Measurements from ENCODE around the gene USP13.
"Not testable (repeated sequence)": the region's sequence is repeated elsewhere in the genome, so short reads cannot be mapped to it uniquely, and the experiment has no call there.

USP13 gene

DNA sequence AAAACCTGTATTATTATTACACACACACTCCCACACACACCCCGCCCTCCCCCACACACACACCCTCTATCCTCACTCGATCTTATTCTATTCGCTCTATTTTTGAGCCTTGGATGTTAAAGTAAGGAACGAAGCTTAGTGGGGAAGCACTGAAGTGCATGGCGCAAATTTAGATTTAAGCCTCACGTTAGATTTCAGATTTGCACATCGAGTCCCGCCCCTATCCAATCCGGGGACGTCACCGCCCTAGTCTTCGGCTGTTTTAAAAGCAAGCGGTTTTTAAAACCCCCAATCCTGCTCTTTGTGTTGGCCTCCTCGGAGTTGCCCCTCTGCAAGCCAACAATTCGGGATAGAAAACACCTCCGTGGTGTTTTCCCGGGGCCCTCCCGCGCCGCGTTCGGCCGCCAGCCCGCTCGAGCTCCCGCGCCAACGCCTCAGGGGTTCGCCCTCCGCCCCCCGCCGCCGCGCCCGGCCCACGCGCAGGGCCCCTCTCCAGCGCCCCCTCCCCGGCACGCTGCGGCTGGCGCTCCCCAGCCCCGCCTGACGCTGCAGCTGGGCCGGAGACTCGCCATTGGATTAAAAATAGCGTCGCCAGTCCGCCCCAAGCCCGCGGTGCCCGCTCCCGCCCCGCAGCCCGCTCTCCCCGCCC lies at the start of gene USP13:
TSS of gene USP13 (plus strand) at position 594 of the 649 bp plus-strand sequence. CDS start 186 bp downstream, outside the sequence.
- DNase-seq (ENCODE audit: low read depth in 3 of 3), result peak; percentile 17 to 39 (median 33)

GRCh38 chr3:179603321-179603720 lies 49.5 kb upstream of the USP13 start:
- DNase-seq (ENCODE audit: low read depth in 3 of 3), result no peak

DNA sequence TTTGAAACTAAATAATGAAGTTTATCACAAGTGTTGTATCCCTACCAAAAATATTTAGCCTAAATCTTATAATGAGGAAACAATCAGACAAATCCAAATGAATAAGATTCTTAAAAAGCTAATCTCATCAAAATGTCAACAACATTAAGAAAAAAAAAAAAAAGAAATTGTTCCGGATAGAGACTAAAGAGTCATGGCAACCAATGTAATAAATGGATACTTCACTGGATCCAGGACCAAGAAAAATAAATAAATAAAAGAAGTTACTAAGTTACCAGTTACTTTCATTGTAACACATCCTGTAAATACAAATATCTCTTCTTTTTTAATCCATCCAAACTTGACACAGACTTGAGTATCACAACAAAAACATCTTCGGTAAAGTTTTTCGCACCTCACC lies 49.0 kb upstream of the USP13 start:
- DNase-seq (ENCODE audit: low read depth in 3 of 3), result no peak

- DNase-seq (ENCODE audit: low read depth in 3 of 3), result peak; percentile 72 to 84 (median 83)
Measured at GRCh38 chr3:179604321-179605078, 48.3 kb upstream of the USP13 start, which contains the start of the genes MRPL47 and NDUFB5. MRPL47 (minus strand) TSS chr3:179604638; CDS start chr3:179604624, 14 bp downstream. NDUFB5 (plus strand) TSS chr3:179604794; CDS start chr3:179604816, 22 bp downstream.

DNA sequence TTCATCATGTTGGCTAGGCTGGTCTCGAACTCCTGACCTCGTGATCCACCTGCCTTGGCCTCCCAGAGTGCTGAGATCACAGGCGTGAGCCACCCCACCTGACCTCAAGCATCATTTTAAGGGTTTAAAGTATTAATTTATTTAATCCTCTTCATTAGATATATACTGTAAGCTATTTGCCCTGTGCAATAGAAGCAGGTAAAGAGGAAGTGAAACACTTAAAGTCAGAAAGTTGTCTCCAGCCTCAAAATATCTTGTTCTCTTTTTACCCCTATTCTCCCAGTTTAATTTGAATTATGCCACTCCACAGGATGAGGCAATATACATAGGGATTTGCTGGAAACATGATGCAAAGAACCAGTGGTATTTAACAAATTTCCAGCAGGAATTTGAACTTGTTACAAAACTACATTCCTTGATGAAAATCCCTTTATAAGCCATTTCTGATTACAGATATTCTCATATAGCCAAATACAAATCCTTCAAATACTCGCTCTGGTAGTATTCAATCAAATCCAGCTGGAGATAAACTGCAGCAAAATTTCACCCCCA lies 46.2 kb upstream of the USP13 start:
- no peak for DNase-seq (ENCODE audit: low read depth in 3 of 3)

GRCh38 chr3:179608931-179609720 lies 43.7 kb upstream of the USP13 start:
- no peak for DNase-seq (ENCODE audit: low read depth in 3 of 3)

- no peak for DNase-seq (ENCODE audit: low read depth in 3 of 3)
Measured at GRCh38 chr3:179610066-179610465, 42.8 kb upstream of the USP13 start.

- no peak for DNase-seq (ENCODE audit: low read depth in 3 of 3)
Measured at GRCh38 chr3:179613807-179614206, 39.0 kb upstream of the USP13 start.

DNA sequence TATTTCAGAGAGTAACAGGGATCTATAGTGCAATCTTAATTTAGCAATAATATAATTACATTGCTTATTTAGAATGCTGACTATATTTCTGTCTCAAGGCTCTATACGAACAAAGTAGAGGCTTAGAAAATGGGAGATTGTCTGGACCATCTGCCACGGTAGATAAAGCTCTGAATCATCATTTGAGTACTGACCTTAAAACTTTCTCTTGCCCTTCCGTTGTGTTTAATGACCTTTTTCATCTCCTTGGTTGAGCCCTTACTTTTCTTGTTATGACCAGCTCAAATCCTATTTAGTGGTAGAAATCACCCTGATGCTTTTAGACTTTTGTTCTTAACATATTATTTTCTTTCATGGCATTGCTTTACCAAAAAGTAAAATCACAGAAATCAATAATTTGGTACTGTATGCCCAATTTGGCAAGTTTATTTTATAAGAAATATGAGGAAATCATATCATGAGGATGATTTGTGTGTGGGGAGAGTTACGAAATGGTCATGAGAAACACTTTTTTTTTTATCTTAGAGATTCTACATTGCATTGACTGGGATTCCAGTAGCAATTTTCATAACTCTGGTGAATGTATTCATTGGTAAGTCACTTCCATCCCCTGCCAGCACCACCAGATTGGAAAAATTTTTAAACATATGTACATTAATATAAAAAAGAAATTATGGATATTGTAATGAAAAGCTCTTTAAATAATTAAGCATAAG lies 37.2 kb upstream of the USP13 start:
- DNase-seq (ENCODE audit: low read depth in 3 of 3), result no peak

- DNase-seq (ENCODE audit: low read depth in 3 of 3), result no peak
Measured at GRCh38 chr3:179622023-179622422, 30.8 kb upstream of the USP13 start.

GRCh38 chr3:179624451-179624850 lies 28.4 kb upstream of the USP13 start:
- DNase-seq (ENCODE audit: low read depth in 3 of 3), result no peak

GRCh38 chr3:179630753-179631451 lies 21.9 kb upstream of the USP13 start:
- DNase-seq (ENCODE audit: low read depth in 3 of 3), result no peak

DNA sequence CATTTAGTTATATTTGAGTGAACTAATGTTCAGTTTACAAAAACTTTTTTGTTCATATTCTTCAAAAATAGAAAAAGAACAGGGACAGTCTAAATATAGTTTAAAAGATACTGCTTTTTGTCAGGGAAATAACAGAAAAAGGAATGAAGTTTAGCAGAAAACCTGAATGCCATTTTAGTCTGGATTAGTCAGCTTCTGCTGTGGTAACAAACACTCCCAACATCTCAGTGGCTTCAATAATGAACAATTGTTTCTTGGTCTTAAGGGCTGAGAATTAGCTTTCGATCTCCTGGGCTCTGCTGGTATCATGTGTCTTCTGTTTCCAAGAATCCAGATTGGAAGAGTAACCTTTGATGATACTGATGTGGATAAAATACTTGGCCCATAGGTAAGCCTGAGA lies 12.4 kb upstream of the USP13 start:
- no peak for DNase-seq (ENCODE audit: low read depth in 3 of 3)

GRCh38 chr3:179642871-179643270 lies 10.0 kb upstream of the USP13 start:
- no peak for DNase-seq (ENCODE audit: low read depth in 3 of 3)

DNA sequence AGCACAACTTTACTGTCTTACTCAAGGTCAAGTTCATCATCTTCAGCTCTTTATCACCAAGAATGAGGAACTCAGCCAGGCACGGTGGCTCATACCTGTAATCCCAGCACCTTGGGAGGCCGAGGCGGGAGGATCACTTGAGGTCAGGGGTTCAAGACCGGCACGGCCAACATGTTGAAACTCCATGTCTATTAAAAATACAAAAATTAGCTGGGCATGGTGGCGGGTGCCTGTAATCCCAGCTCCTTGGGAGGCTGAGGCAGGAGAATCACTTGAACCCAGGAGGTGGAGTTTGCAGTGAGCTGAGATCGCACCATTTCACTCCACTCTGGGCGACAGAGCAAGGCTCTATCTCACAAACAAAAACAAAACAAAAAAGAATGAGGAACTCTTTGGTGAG lies 9.0 kb upstream of the USP13 start:
- not testable (repeated sequence) for DNase-seq (ENCODE audit: low read depth in 3 of 3)

- no peak for DNase-seq (ENCODE audit: low read depth in 3 of 3)
Measured at GRCh38 chr3:179646177-179646576, 6.7 kb upstream of the USP13 start.

DNA sequence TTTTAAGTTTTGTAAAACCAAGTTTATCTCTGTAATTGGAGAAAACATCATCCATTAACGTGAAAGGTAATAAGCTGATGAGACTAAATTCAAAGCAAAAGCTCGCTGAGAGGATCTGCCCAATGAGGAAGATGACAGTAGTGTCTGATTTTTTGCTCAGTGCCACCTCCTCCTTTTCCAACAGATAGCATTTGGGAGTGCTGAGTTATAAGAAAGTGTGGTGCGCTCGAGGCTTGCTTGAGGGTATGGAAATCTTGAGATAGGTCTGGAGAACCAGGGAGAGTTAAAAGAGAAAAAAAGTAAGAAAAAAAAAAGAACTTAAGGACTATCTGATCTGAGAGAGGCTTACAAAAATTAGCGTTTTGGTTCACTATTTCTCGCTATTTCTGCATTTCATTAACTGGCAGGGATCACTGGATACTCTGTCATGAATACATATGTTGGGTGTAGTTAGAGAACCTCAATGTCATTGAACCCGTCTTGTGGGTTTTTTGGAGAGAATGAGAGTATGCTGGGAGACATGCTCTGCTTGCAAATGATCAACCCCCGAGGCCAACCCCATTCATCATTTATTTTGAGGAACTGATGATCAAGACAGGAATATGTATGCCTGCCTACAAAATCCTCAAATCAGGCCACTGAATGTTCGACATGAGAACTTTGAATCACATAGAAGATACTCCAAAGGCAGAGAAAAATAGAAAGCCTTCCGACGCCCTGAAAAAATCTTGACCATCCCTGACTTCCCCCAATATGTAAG lies 973 bp upstream of the USP13 start:
- DNase-seq (ENCODE audit: low read depth in 3 of 3), result no peak

DNA sequence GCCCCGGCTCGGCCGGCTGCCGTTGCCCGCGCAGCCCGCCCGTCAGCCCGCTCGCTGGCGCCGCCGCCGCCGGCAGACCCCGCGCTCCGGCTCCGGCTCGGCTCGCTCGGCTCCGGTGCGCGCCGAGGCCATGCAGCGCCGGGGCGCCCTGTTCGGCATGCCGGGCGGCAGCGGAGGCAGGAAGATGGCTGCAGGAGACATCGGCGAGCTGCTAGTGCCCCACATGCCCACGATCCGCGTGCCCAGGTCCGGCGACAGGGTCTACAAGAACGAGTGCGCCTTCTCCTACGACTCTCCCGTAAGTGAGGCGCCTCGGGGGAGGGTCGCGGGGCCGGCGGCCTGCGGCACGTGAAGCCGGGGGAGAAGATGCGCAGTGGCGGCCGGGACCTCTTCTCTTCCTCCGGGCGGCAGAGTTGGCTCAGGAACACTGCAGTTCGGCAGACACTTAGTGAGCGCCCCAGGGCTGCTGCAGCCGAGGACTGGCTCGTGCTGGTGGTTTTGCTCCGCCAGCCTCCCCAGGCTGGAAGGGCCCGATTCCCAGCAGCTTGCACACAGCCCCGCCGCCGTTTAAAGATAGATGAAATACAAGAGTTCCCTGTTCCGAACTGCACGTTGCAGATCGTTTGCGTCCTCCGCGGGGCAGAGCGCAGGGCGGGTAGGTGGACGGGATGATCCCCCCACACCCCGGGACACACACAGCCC lies 407 bp downstream of the USP13 start:
- peak; percentile 29 to 50 (median 48) for DNase-seq (ENCODE audit: low read depth in 3 of 3)

GRCh38 chr3:179655236-179655635 lies 2.4 kb downstream of the USP13 start:
- DNase-seq (ENCODE audit: low read depth in 3 of 3), result no peak

All from stimulated activated CD4-positive, alpha-beta T cell treated with anti-CD3 and anti-CD28 coated beads, TNF-alpha, amount 100 ng/mL, for 4 hours (primary cell).